Activated T-cell treated with anti-CD3 and anti-CD28 coated beads for 24 hours (primary cell): ENCODE measurements around the gene ADK.

Experiments used
- DNase-seq: peaks from one replicate; pipeline ENCODE4 v3.0.0-alpha.2; 2020; ENCODE audit warnings: low read depth

The ADK gene

GRCh38 chr10:74738985-74739567 is 588.1 kb downstream of the ADK start:
- DNase-seq: no peak

- no peak for DNase-seq
These were observed 592.4 kb downstream of the ADK start for GRCh38 chr10:74743401-74743800.

- DNase-seq: no peak
These were observed 594.4 kb downstream of the ADK start for GRCh38 chr10:74745449-74745848.

- no peak for DNase-seq
These were observed 595.8 kb downstream of the ADK start for GRCh38 chr10:74746813-74747212.

- DNase-seq: no peak
These were observed 597.5 kb downstream of the ADK start for GRCh38 chr10:74748468-74749031.

GRCh38 chr10:74750848-74751274 is 599.8 kb downstream of the ADK start:
- no peak for DNase-seq

GRCh38 chr10:74752371-74753040 is 601.5 kb downstream of the ADK start:
- DNase-seq: no peak

GRCh38 chr10:74753442-74754211 is 602.6 kb downstream of the ADK start:
- no peak for DNase-seq

- no peak for DNase-seq
These were observed 603.4 kb downstream of the ADK start for GRCh38 chr10:74754381-74754821.

GRCh38 chr10:74755273-74755672 is 604.3 kb downstream of the ADK start:
- no peak for DNase-seq
